Mesothelial cell of epicardium (in vitro differentiated cells): ENCODE measurements around the gene CBFA2T2. TPM values are rescaled to one million over a fixed set of nuclear protein-coding genes. Genes with fewer than 3 reads are reported as not detected.

Experiments used
- DNase-seq, 2 experiments: peaks; one replicate each; pipeline ENCODE4 v3.0.0; 2021; ENCODE audit warnings: low spot score in 2 of 2; ENCODE audit not compliant: unreplicated experiment in 2 of 2
- H3K27ac Mint-ChIP-seq: 2 replicates; pipeline ENCODE4 v1.8.0; 2021; ENCODE audit warnings: mixed read lengths
- H3K27me3 Mint-ChIP-seq: 2 replicates; pipeline ENCODE4 v1.8.0; 2021; ENCODE audit warnings: low read depth, mixed read lengths
- H3K36me3 Mint-ChIP-seq: 2 replicates; pipeline ENCODE4 v1.8.0; 2021; ENCODE audit warnings: mixed read lengths
- H3K4me1 Mint-ChIP-seq: 2 replicates; pipeline ENCODE4 v1.8.0; 2021; ENCODE audit warnings: mixed read lengths
- H3K4me3 Mint-ChIP-seq: 2 replicates; pipeline ENCODE4 v1.8.0; 2021; ENCODE audit warnings: mild to moderate bottlenecking, moderate library complexity, mixed read lengths
- H3K9me3 Mint-ChIP-seq: 2 replicates; pipeline ENCODE4 v1.8.0; 2021; ENCODE audit warnings: mixed read lengths
- CTCF ChIP-seq: fragments of 200-600 bp; sonication (generic); IDR thresholded peaks from one replicate; pipeline ENCODE4 v1.5.0; 2021; ENCODE audit warnings: antibody characterized with exemption; ENCODE audit not compliant: unreplicated experiment
- total RNA-seq: library from RNA; stranded (reverse); gene quantifications from 3 replicates; pipeline ENCODE4 v1.2.1, GENCODE V29; 2021

CBFA2T2 gene
- total RNA-seq, 1 donor from 2014 or later: 47.2 TPM

- H3K9me3 Mint-ChIP-seq: no peaks in the 10 kb centered on the region
- H3K27ac Mint-ChIP-seq: no peak overlapping the region
- no peak overlapping the region for H3K4me3 Mint-ChIP-seq
- TF ChIP-seq CTCF: no peak
- H3K27me3 Mint-ChIP-seq: no peaks in the 10 kb centered on the region
- H3K36me3 Mint-ChIP-seq: peaks cover 13% of the 10 kb centered on the region
- peaks cover 23% of the 10 kb centered on the region for H3K4me1 Mint-ChIP-seq
- DNase-seq: no peak
These were observed 59.5 kb downstream of the CBFA2T2 start for GRCh38 chr20:33549229-33549999.

DNA sequence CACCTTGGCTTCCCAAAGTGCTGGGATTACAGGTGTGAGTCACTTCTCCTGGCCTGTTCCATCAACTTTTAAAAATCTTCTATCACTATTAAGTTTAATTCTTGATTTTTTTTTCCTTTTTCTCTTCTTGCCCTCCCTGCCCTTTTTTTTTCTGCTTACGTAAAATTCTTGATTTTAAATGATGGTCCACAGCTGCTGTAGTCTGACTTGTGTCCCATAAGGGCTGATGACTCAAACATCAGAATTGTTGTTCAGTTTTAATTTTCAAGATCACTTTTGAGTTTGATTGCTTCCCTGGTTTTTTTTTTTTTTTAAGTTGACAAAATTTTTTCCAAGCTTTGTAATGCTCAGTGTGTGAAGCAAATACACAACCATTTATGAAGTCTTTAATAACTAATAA, 61.9 kb downstream of the CBFA2T2 start:
- Mint-ChIP-seq H3K27ac (peak overlapping the region; percentile 53), H3K36me3 (peaks cover 16% of the 10 kb centered on the region), H3K4me3 (no peak overlapping the region), H3K27me3 (no peaks in the 10 kb centered on the region), H3K9me3 (no peaks in the 10 kb centered on the region), H3K4me1 (peaks cover 30% of the 10 kb centered on the region)
- TF ChIP-seq CTCF: no peak
- DNase-seq: no peak

GRCh38 chr20:33552519-33552918, 62.6 kb downstream of the CBFA2T2 start:
- Mint-ChIP-seq H3K27me3 (no peaks in the 10 kb centered on the region), H3K4me3 (no peak overlapping the region), H3K27ac (peak overlapping the region; percentile 53), H3K36me3 (peaks cover 21% of the 10 kb centered on the region), H3K9me3 (no peaks in the 10 kb centered on the region), H3K4me1 (peaks cover 30% of the 10 kb centered on the region)
- TF ChIP-seq CTCF: no peak
- DNase-seq: no peak

GRCh38 chr20:33553516-33553915, 63.6 kb downstream of the CBFA2T2 start:
- no peak for DNase-seq
- Mint-ChIP-seq H3K36me3 (peaks cover 27% of the 10 kb centered on the region), H3K9me3 (no peaks in the 10 kb centered on the region), H3K4me1 (peaks cover 30% of the 10 kb centered on the region), H3K27me3 (no peaks in the 10 kb centered on the region), H3K27ac (peak overlapping the region; percentile 18), H3K4me3 (no peak overlapping the region)
- no peak for TF ChIP-seq CTCF

GRCh38 chr20:33554914-33555420, 65.1 kb downstream of the CBFA2T2 start:
- no peaks in the 10 kb centered on the region for H3K27me3 Mint-ChIP-seq
- H3K9me3 Mint-ChIP-seq: no peaks in the 10 kb centered on the region
- peak overlapping the region; percentile 89 for H3K27ac Mint-ChIP-seq
- TF ChIP-seq CTCF: no peak
- no peak for DNase-seq
- H3K36me3 Mint-ChIP-seq: peaks cover 25% of the 10 kb centered on the region
- peaks cover 32% of the 10 kb centered on the region for H3K4me1 Mint-ChIP-seq
- H3K4me3 Mint-ChIP-seq: no peak overlapping the region
